K562 (cell line): ENCODE results near the gene PUM2. TPM values are rescaled to one million over a fixed set of nuclear protein-coding genes. Genes with fewer than 3 reads are reported as not detected.

Source experiments
- ATAC-seq: fragments of 200-7000 bp; cut with Tn5 transposase; 3 replicates; pipeline ENCODE4 v1.9.1; 2020; ENCODE audit warnings: moderate library complexity
- BruUV-seq: library from RNA; stranded (reverse); fragments of 400-500 nt; replicated peaks from 2 replicates; lab custom pipeline; 2021; lab: Mats Ljungman, UMichigan
- CTCF ChIA-PET: fragments of 300-600 bp; formaldehyde crosslinking; extraction: SDS; loops from one replicate; lab custom pipeline; 2021; ENCODE audit warnings: low intra/inter-chr PET ratio; lab: Yijun Ruan, JAX
- POLR2A ChIA-PET: fragments of 300-600, 350-650 bp; sonication (Branson Sonifier 250); formaldehyde crosslinking; extraction: SDS; loops from one replicate; lab custom pipeline; 2021; ENCODE audit warnings: antibody characterized with exemption, inconsistent platforms; lab: Yijun Ruan, JAX
- DNase-seq, 4 experiments: peaks; one replicate each; pipeline versions ENCODE4 v3.0.0 to v3.0.0-alpha.2; 2011 to 2018; ENCODE audit warnings: low spot score in 3 of 4, mixed read lengths in 3 of 4; ENCODE audit errors: extremely low read depth in 1 of 4
- FAIRE-seq: peaks from 2 replicates; lab custom pipeline; 2011; peaks lifted over from hg19 to GRCh38; lab: Jason Lieb, UNC
- H2AFZ ChIP-seq: 2 replicates; pipeline ENCODE4 v1.6.0; 2011; ENCODE audit warnings: low read depth, low read length, control low read depth, inconsistent platforms
- H3K27ac ChIP-seq: fragments of 200-600 bp; 3 replicates; pipeline ENCODE4 v1.8.0; 2011; ENCODE audit warnings: low read depth, mild to moderate bottlenecking, control low read depth, inconsistent platforms, low read length, moderate library complexity, mixed read lengths; ENCODE audit errors: extremely low read depth
- H3K27me3 ChIP-seq, 2 experiments: fragments of 300-600 bp in 1 of 2; 2 replicates in 1 of 2; 3 replicates in 1 of 2; pipeline versions ENCODE4 v1.6.0 to v1.8.0; 2011; ENCODE audit warnings: inconsistent platforms in 2 of 2, low read length in 2 of 2, mild to moderate bottlenecking in 1 of 2, mixed read lengths in 1 of 2, moderate library complexity in 1 of 2; ENCODE audit not compliant: control insufficient read depth in 2 of 2, insufficient read depth in 2 of 2
- H3K36me3 ChIP-seq: fragments of 300-600 bp; 3 replicates; pipeline ENCODE4 v1.8.0; 2011; ENCODE audit warnings: mild to moderate bottlenecking, low read length, inconsistent platforms; ENCODE audit not compliant: control insufficient read depth, insufficient read depth
- H3K4me1 ChIP-seq, 2 experiments: fragments of 200-600 bp in 1 of 2; replicated peaks in 1 of 2; 2 replicates in 1 of 2; 3 replicates in 1 of 2; pipeline versions ENCODE4 v1.5.1 to v1.8.0; 2011; ENCODE audit warnings: inconsistent platforms in 2 of 2, low read length in 2 of 2, mild to moderate bottlenecking in 1 of 2, mixed read lengths in 1 of 2, moderate library complexity in 1 of 2; ENCODE audit not compliant: control insufficient read depth in 2 of 2, insufficient read depth in 2 of 2
- H3K4me2 ChIP-seq: 2 replicates; pipeline ENCODE4 v1.6.1; 2011; ENCODE audit warnings: low read length, control low read depth, inconsistent platforms, mixed read lengths; ENCODE audit not compliant: insufficient read depth
- H3K4me3 ChIP-seq: fragments of 200-600 bp; sonication (generic), shearing (Covaris generic); 2 replicates; pipeline ENCODE4 v1.5.1; 2016; ENCODE audit warnings: control low read depth, inconsistent platforms
- H3K79me2 ChIP-seq: fragments of 200-600 bp; 3 replicates; pipeline ENCODE4 v1.8.0; 2011; ENCODE audit warnings: low read length, inconsistent platforms; ENCODE audit not compliant: control insufficient read depth, insufficient read depth
- H3K9ac ChIP-seq, 2 experiments: 2 replicates each; pipeline versions ENCODE4 v1.6.0 to v1.6.1; 2011; ENCODE audit warnings: low read depth in 2 of 2, low read length in 2 of 2, control low read depth in 1 of 2, inconsistent platforms in 1 of 2, mild to moderate bottlenecking in 1 of 2, mixed read lengths in 1 of 2; ENCODE audit not compliant: insufficient read depth in 1 of 2
- H3K9me1 ChIP-seq: one replicate; pipeline ENCODE4 v1.6.0; 2011; ENCODE audit warnings: inconsistent platforms, mild to moderate bottlenecking, low read length, moderate library complexity; ENCODE audit not compliant: control insufficient read depth, insufficient read depth
- H3K9me3 ChIP-seq: replicated peaks from 2 replicates; pipeline ENCODE4 v1.5.1; 2011; ENCODE audit warnings: low read depth, low read length, inconsistent platforms; ENCODE audit not compliant: control insufficient read depth, insufficient read depth
- H4K20me1 ChIP-seq: replicated peaks from 2 replicates; pipeline ENCODE4 v1.6.1; 2011; ENCODE audit warnings: low read length, inconsistent platforms, mixed read lengths; ENCODE audit not compliant: control insufficient read depth, insufficient read depth
- HDAC2 ChIP-seq: fragments of 450-650 bp; IDR thresholded peaks from 2 replicates; pipeline ENCODE4 v1.6.1; 2016; ENCODE audit warnings: mild to moderate bottlenecking
- HIVEP1 ChIP-seq: fragments of 250-450 bp; sonication (Bioruptor Pico); IDR thresholded peaks from 2 replicates; pipeline ENCODE4 v1.4.0; 2020; ENCODE audit warnings: mild to moderate bottlenecking
- HMGN3 ChIP-seq: IDR thresholded peaks from 2 replicates; pipeline ENCODE4 v1.6.1; 2011; ENCODE audit warnings: borderline replicate concordance, low read depth, mild to moderate bottlenecking, mixed read lengths, low read length; ENCODE audit not compliant: insufficient read length; ENCODE audit errors: extremely low read depth
- MTA1 ChIP-seq: fragments of 450-650 bp; IDR thresholded peaks from 2 replicates; pipeline ENCODE4 v1.6.1; 2017; ENCODE audit warnings: borderline replicate concordance
- PRPF4 ChIP-seq: fragments of 200-400 bp; formaldehyde crosslinking; IDR thresholded peaks from one replicate; pipeline ENCODE4 v1.6.1; 2017; ENCODE audit warnings: low read length, low read depth, mild to moderate bottlenecking; ENCODE audit not compliant: insufficient read depth, poor library complexity, severe bottlenecking
- SMARCE1 ChIP-seq: fragments of 450-650 bp; IDR thresholded peaks from 2 replicates; pipeline ENCODE4 v1.7.1; 2016; ENCODE audit warnings: mild to moderate bottlenecking
- SMC3 ChIP-seq: conservative IDR thresholded peaks from 2 replicates; pipeline ENCODE4 v1.6.1; 2011; ENCODE audit warnings: low read depth, low read length, improper control_type of control experiment; ENCODE audit not compliant: insufficient read depth
- ZBED1 ChIP-seq: IDR thresholded peaks from 2 replicates; pipeline ENCODE4 v1.6.1; 2014
- ZNF197 ChIP-seq: fragments of 200-800 bp; sonication (Bioruptor generic); IDR thresholded peaks from 2 replicates; pipeline ENCODE4 v1.6.1; 2016; ENCODE audit warnings: low read depth, missing genetic modification characterization, missing compliant biosample characterization
- ZNF699 ChIP-seq: fragments of 250-450 bp; sonication (Bioruptor Pico); IDR thresholded peaks from 2 replicates; pipeline ENCODE4 v1.8.0; 2021; ENCODE audit warnings: mild to moderate bottlenecking, moderate library complexity; ENCODE audit not compliant: insufficient replicate concordance
- WGBS: fragments of 100-300 bp; shearing (Covaris generic); methylation state at CpG from one replicate; pipeline ENCODE4 v1.1.6; 2016; ENCODE audit warnings: low coverage, mixed read lengths; ENCODE audit not compliant: insufficient coverage; ENCODE audit errors: missing lambda C conversion rate; 5-methylcytosine and 5-hydroxymethylcytosine counted together
- in situ Hi-C: fragments of 300-500 bp; cut with MboI; formaldehyde crosslinking; loops from 4 replicates; pipeline ENCODE4 v1.15.0; 2018; ENCODE audit warnings: inconsistent platforms, mixed read lengths
- intact Hi-C: fragments of 100-400 bp; cut with micrococcal nuclease; formaldehyde crosslinking; loops from 2 replicates; pipeline ENCODE4 v1.14.2; 2022
- polyA plus RNA-seq, 8 experiments: library from polyadenylated mRNA; depleted of rRNA in 4 of 8; stranded (reverse) in 5 of 8; unstranded in 3 of 8; fragments of >200 nt; fragmentation: Nextera tagmentation in 2 of 8; fragmentation: Illumina TruSeq in 1 of 8; extraction: Ambion mirVana in 2 of 8; extraction: Trizol in 1 of 8; gene quantifications; 2 replicates each; pipeline versions ENCODE4 v1.2.1 to v1.2.3, GENCODE V29; 2011 to 2014; ENCODE audit warnings: inconsistent platforms in 1 of 8, missing spikeins in 1 of 8
- total RNA-seq, 7 experiments: library from RNA; depleted of rRNA in 6 of 7; stranded (reverse); fragments of >200 nt in 6 of 7; fragmentation: Illumina TruSeq in 2 of 7; extraction: Trizol in 2 of 7; gene quantifications; 2 replicates each; pipeline versions ENCODE4 v1.2.1 to v1.2.3, GENCODE V29; 2011 to 2021; ENCODE audit warnings: low replicate concordance in 1 of 7
- TF ChIP-seq, protein P1 (sequence below), 2 experiments: fragments of 450-650 bp; formaldehyde crosslinking in 1 of 2; IDR thresholded peaks; 2 replicates each; pipeline versions ENCODE4 v1.4.0 to v1.6.1; 2014 to 2020; ENCODE audit warnings: mild to moderate bottlenecking in 2 of 2, borderline replicate concordance in 1 of 2, low read depth in 1 of 2
- TF ChIP-seq, protein P2 (sequence below): fragments of 250-450 bp; sonication (Bioruptor Pico); IDR thresholded peaks from 2 replicates; pipeline ENCODE4 v1.5.0; 2020; ENCODE audit warnings: mild to moderate bottlenecking, borderline replicate concordance

Gene PUM2
- total and polyA plus RNA-seq, 9 of the 15 experiments (the other 6 are each of a cell fraction or from before 2014, with no cell fraction given): 13.4 to 61.9 (median 28.3) TPM

DNA sequence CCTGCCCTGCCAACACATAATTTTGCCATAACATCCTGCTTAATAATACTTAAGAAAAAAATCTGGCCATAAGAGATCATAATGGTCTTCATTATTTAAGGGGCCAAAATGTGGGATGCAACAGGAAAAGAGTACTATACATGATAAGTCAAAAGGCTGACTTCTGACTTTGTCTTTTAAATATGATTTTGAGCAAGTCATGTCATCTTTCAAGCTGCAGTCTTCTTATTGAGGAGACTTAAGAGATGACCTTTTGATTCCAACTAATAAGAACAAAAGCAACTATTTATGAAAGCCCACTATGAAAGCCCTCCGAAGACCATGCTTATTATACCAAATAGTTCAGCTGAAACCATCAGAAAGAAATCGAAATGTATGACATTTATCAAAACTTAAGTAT, 41.6 kb downstream of the PUM2 start:
- Histone ChIP-seq H3K27ac (no peak overlapping the region), H3K9me3 (no peaks in the 10 kb centered on the region), H3K79me2 (peaks cover 16% of the 10 kb centered on the region), H3K4me3 (no peak overlapping the region), H3K4me2 (no peak overlapping the region), H2AFZ (no peak overlapping the region), H3K36me3 (peaks cover 84% of the 10 kb centered on the region), H3K9ac (no peak overlapping the region), H4K20me1 (no peaks in the 10 kb centered on the region), H3K4me1 (no peaks in the 10 kb centered on the region), H3K27me3 (no peaks in the 10 kb centered on the region), H3K9me1 (no peaks in the 10 kb centered on the region)
- WGBS: 100% methylated on average over 2 of the region's 2 CpGs
- ChIA-PET POLR2A (interaction anchor here (0.7 to 1.4 kb wide), 2 partner anchors 11 to 120 kb away, joined by 3 to 4 read pairs; no protein-coding TSS in a partner anchor), CTCF (no interaction called here)
- intact Hi-C loops: no loop called here
- in situ Hi-C loops: no loop called here
- ATAC-seq: no peak
- FAIRE-seq: no peak
- BruUV-seq: no TSS peak
- DNase-seq: no peak
- TF ChIP-seq ZNF699 (CRISPR knock-in tag) (no peak), ZNF197 (CRISPR knock-in tag) (no peak), PRPF4 (no peak), SMARCE1 (no peak), HDAC2 (no peak), MTA1 (no peak), HIVEP1 (CRISPR knock-in tag) (no peak), HMGN3 (no peak), ZBED1 (no peak), SMC3 (no peak)
- TF ChIP-seq, protein P1, sequence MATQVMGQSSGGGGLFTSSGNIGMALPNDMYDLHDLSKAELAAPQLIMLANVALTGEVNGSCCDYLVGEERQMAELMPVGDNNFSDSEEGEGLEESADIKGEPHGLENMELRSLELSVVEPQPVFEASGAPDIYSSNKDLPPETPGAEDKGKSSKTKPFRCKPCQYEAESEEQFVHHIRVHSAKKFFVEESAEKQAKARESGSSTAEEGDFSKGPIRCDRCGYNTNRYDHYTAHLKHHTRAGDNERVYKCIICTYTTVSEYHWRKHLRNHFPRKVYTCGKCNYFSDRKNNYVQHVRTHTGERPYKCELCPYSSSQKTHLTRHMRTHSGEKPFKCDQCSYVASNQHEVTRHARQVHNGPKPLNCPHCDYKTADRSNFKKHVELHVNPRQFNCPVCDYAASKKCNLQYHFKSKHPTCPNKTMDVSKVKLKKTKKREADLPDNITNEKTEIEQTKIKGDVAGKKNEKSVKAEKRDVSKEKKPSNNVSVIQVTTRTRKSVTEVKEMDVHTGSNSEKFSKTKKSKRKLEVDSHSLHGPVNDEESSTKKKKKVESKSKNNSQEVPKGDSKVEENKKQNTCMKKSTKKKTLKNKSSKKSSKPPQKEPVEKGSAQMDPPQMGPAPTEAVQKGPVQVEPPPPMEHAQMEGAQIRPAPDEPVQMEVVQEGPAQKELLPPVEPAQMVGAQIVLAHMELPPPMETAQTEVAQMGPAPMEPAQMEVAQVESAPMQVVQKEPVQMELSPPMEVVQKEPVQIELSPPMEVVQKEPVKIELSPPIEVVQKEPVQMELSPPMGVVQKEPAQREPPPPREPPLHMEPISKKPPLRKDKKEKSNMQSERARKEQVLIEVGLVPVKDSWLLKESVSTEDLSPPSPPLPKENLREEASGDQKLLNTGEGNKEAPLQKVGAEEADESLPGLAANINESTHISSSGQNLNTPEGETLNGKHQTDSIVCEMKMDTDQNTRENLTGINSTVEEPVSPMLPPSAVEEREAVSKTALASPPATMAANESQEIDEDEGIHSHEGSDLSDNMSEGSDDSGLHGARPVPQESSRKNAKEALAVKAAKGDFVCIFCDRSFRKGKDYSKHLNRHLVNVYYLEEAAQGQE (IDR thresholded peaks at IDR 0.05; ENCODE audit: borderline replicate concordance): no peak
- TF ChIP-seq, protein P1 (CRISPR knock-in tag; IDR thresholded peaks at IDR 0.05; ENCODE audit: low read depth): no peak
- TF ChIP-seq, protein P2, sequence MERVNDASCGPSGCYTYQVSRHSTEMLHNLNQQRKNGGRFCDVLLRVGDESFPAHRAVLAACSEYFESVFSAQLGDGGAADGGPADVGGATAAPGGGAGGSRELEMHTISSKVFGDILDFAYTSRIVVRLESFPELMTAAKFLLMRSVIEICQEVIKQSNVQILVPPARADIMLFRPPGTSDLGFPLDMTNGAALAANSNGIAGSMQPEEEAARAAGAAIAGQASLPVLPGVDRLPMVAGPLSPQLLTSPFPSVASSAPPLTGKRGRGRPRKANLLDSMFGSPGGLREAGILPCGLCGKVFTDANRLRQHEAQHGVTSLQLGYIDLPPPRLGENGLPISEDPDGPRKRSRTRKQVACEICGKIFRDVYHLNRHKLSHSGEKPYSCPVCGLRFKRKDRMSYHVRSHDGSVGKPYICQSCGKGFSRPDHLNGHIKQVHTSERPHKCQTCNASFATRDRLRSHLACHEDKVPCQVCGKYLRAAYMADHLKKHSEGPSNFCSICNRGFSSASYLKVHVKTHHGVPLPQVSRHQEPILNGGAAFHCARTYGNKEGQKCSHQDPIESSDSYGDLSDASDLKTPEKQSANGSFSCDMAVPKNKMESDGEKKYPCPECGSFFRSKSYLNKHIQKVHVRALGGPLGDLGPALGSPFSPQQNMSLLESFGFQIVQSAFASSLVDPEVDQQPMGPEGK: no peak
